WTC11 (cell line): ENCODE data around the gene SLCO4A1. TPM values are rescaled to one million over a fixed set of nuclear protein-coding genes. Genes with fewer than 3 reads are reported as not detected.

Experiments
- ATAC-seq: fragments of 200-7000 bp; cut with Tn5 transposase; 2 replicates; pipeline ENCODE4 v1.10.0; 2021; ENCODE audit warnings: mild to moderate bottlenecking, moderate library complexity
- CTCF ChIA-PET: fragments of 300-600 bp; sonication (Branson Sonifier 250); formaldehyde crosslinking; loops from one replicate; lab custom pipeline; 2021; ENCODE audit warnings: antibody characterized with exemption; lab: Charles Lee
- POLR2A ChIA-PET: fragments of 350-600 bp; sonication (Branson Sonifier 250); formaldehyde crosslinking; loops from one replicate; lab custom pipeline; 2021; ENCODE audit warnings: antibody characterized with exemption; lab: Charles Lee
- DNase-seq: peaks from one replicate; pipeline ENCODE4 v3.0.0; 2021; ENCODE audit warnings: low spot score
- H3K27ac Mint-ChIP-seq: 2 replicates; pipeline ENCODE4 v1.8.0; 2021; ENCODE audit warnings: mixed read lengths
- H3K27me3 Mint-ChIP-seq: 2 replicates; pipeline ENCODE4 v1.8.0; 2021; ENCODE audit warnings: low read depth, mild to moderate bottlenecking, moderate library complexity, mixed read lengths
- H3K36me3 Mint-ChIP-seq: 2 replicates; pipeline ENCODE4 v1.8.0; 2021; ENCODE audit warnings: mixed read lengths
- H3K4me1 Mint-ChIP-seq: 2 replicates; pipeline ENCODE4 v1.8.0; 2022; ENCODE audit warnings: mixed read lengths
- H3K4me3 Mint-ChIP-seq: 2 replicates; pipeline ENCODE4 v1.8.0; 2021; ENCODE audit warnings: mild to moderate bottlenecking, moderate library complexity, mixed read lengths
- H3K9me3 Mint-ChIP-seq: 2 replicates; pipeline ENCODE4 v1.8.0; 2021; ENCODE audit warnings: mixed read lengths
- AFF4 ChIP-seq: sonication (generic); formaldehyde crosslinking; IDR thresholded peaks from 2 replicates; pipeline ENCODE4 v1.8.1; 2023; ENCODE audit warnings: mild to moderate bottlenecking, missing genetic modification reagents, borderline replicate concordance
- E2F5 ChIP-seq: sonication (generic); formaldehyde crosslinking; IDR thresholded peaks from 2 replicates; pipeline ENCODE4 v1.8.1; 2022; ENCODE audit warnings: mild to moderate bottlenecking, moderate library complexity, missing genetic modification reagents
- ELF4 ChIP-seq: sonication (generic); formaldehyde crosslinking; IDR thresholded peaks from 2 replicates; pipeline ENCODE4 v1.8.1; 2022; ENCODE audit warnings: low read depth, mild to moderate bottlenecking, moderate library complexity, missing genetic modification reagents
- RORB ChIP-seq: fragments of 250-450 bp; sonication (Bioruptor Pico); IDR thresholded peaks from 2 replicates; pipeline ENCODE4 v1.9.0; 2021; ENCODE audit warnings: mild to moderate bottlenecking
- USF2 ChIP-seq: sonication (generic); formaldehyde crosslinking; IDR thresholded peaks from 2 replicates; pipeline ENCODE4 v1.8.1; 2023; ENCODE audit warnings: mild to moderate bottlenecking, missing genetic modification reagents, moderate library complexity
- ZNF425 ChIP-seq: fragments of 250-450 bp; sonication (Bioruptor Pico); conservative IDR thresholded peaks from 2 replicates; pipeline ENCODE4 v1.9.0; 2021; ENCODE audit warnings: mild to moderate bottlenecking
- ZSCAN18 ChIP-seq: fragments of 250-450 bp; sonication (Bioruptor Pico); IDR thresholded peaks from 2 replicates; pipeline ENCODE4 v2.1.2; 2022; ENCODE audit warnings: mild to moderate bottlenecking, moderate library complexity
- total RNA-seq: library from RNA; stranded (reverse); gene quantifications from 3 replicates; pipeline ENCODE4 v1.2.3, GENCODE V29; 2021
- TF ChIP-seq, protein P1 (sequence below): sonication (generic); formaldehyde crosslinking; IDR thresholded peaks from 2 replicates; pipeline ENCODE4 v1.8.1; 2023; ENCODE audit warnings: mild to moderate bottlenecking, moderate library complexity, missing genetic modification reagents
- TF ChIP-seq, protein P2 (sequence below): fragments of 250-450 bp; sonication (Bioruptor Pico); IDR thresholded peaks from 2 replicates; pipeline ENCODE4 v1.8.0; 2021; ENCODE audit warnings: mild to moderate bottlenecking

SLCO4A1 gene
- total RNA-seq, 1 experiment from 2014 or later: 19.9 TPM

DNA sequence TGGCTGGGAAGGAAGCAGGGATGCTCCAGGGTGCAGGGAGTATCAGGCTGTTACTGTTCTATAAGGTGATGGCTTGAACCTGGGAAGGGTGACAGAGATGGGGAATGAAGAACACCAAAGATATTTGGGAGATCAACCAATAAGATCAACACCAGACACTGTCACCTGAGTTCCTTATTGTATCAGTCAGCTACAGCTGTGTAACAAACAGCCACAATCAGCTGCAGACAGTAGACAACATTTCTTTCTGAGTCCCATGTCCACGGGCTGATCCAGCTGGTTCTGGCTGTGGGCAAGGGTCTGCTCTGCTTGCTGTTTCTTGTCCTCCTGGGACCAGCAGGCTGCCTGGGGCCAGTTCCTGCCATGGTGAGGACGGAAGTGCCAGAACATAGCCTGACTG lies 31.3 kb upstream of the SLCO4A1 start:
- H3K27me3 Mint-ChIP-seq: peaks cover 4% of the 10 kb centered on the region
- POLR2A ChIA-PET: no interaction called here
- peaks cover 21% of the 10 kb centered on the region for H3K4me1 Mint-ChIP-seq
- CTCF ChIA-PET: interaction anchor here (1.3 to 2.2 kb wide), 2 partner anchors 22 to 72 kb away, joined by 3 to 6 read pairs; no protein-coding TSS in a partner anchor
- no peak overlapping the region for H3K27ac Mint-ChIP-seq
- TF ChIP-seq E2F5 (CRISPR knock-in tag) (no peak), ELF4 (no peak), USF2 (CRISPR knock-in tag) (no peak), ZNF425 (no peak), RORB (CRISPR knock-in tag) (no peak)
- TF ChIP-seq, all 79 proteins: peak for 0
- Mint-ChIP-seq H3K9me3 (peaks cover 11% of the 10 kb centered on the region), H3K4me3 (no peak overlapping the region), H3K36me3 (0 out of 2 replicates have a peak, but pooled peaks cover 3% of the 10 kb centered on the region)
- ATAC-seq (no peak), DNase-seq (no peak)

DNA sequence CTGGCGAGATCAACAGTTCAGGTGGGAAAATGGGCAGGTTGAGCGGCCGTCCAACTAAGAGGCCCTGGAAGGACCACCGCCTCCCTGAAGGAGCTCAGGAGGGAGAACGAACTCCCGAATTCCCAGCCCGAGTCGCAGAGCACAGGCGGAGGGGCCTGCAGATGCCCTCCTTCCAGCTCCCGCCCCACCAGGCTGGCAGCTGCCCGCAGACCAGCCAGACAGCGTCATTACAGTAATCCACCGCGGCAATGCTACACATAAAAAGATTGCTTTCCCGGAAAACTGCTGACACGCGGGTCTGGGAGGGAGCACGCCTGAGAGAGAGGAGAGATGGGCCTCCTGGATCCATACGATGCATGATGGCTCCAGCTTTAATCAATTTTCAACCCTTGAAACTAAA lies 30.5 kb upstream of the SLCO4A1 start:
- Mint-ChIP-seq H3K36me3 (0 out of 2 replicates have a peak, but pooled peaks cover 3% of the 10 kb centered on the region), H3K27me3 (peaks cover 4% of the 10 kb centered on the region), H3K9me3 (peaks cover 11% of the 10 kb centered on the region), H3K27ac (no peak overlapping the region), H3K4me1 (peaks cover 15% of the 10 kb centered on the region), H3K4me3 (no peak overlapping the region)
- POLR2A ChIA-PET: no interaction called here
- DNase-seq: no peak
- no peak for TF ChIP-seq ZSCAN18 (CRISPR knock-in tag)
- TF ChIP-seq, protein P1, sequence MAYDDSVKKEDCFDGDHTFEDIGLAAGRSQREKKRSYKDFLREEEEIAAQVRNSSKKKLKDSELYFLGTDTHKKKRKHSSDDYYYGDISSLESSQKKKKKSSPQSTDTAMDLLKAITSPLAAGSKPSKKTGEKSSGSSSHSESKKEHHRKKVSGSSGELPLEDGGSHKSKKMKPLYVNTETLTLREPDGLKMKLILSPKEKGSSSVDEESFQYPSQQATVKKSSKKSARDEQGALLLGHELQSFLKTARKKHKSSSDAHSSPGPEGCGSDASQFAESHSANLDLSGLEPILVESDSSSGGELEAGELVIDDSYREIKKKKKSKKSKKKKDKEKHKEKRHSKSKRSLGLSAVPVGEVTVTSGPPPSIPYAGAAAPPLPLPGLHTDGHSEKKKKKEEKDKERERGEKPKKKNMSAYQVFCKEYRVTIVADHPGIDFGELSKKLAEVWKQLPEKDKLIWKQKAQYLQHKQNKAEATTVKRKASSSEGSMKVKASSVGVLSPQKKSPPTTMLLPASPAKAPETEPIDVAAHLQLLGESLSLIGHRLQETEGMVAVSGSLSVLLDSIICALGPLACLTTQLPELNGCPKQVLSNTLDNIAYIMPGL (CRISPR knock-in tag): no peak
- TF ChIP-seq, protein P2, sequence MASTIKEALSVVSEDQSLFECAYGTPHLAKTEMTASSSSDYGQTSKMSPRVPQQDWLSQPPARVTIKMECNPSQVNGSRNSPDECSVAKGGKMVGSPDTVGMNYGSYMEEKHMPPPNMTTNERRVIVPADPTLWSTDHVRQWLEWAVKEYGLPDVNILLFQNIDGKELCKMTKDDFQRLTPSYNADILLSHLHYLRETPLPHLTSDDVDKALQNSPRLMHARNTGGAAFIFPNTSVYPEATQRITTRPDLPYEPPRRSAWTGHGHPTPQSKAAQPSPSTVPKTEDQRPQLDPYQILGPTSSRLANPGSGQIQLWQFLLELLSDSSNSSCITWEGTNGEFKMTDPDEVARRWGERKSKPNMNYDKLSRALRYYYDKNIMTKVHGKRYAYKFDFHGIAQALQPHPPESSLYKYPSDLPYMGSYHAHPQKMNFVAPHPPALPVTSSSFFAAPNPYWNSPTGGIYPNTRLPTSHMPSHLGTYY (CRISPR knock-in tag): no peak
- TF ChIP-seq AFF4 (CRISPR knock-in tag): no peak
- CTCF ChIA-PET: no interaction called here
- ATAC-seq: no peak
